LNCaP clone FGC (cell line): ENCODE data around the gene NR2E3.

Experiments used
- DNase-seq: peaks from one replicate; pipeline ENCODE4 v3.0.0-alpha.2; 2011; ENCODE audit warnings: low read depth
- H3K4me3 ChIP-seq: 2 replicates; pipeline ENCODE4 v1.5.1; 2011; ENCODE audit warnings: mild to moderate bottlenecking, low read depth, low read length, control low read depth
- TF ChIP-seq, protein P1 (sequence below): IDR thresholded peaks from 2 replicates; pipeline ENCODE4 v1.5.1; 2012; ENCODE audit warnings: mild to moderate bottlenecking; ENCODE audit not compliant: control insufficient read depth, insufficient read depth; ENCODE audit errors: extremely low read depth

Gene NR2E3

DNA sequence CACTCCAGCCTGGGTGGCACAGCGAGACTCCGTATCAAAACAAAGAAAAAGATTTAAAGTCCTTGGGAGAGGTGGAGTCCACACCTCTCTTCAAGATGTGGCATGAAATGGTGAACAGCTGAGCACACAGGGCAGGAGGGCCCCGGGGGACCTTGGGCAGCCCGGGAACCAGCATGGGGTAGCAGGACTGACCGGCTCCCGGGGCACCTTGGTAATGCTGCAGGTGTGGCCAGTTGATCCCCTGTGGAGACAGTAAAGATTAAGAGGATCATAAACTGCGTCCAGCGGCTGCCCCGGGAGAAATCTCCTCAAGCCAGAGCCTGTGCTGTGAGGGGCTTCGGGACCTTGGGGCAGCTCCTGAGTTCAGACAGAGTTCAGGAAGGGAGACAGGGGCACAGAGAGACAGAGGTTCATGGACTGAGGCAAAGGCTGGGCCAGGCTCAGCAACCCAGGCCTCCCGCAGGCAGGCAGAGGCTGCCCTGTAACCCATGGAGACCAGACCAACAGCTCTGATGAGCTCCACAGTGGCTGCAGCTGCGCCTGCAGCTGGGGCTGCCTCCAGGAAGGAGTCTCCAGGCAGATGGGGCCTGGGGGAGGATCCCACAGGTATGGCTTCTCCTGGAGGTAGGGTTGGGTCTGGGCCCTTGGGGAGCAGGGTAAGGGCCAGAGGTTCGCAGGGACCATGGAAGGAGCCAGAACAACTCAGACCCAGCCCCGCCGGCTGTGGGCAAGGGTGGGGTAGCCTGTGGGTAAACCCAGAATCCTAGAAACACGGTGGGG is at the start of gene NR2E3:
NR2E3 (plus strand) TSS at position 299 of the 780 bp plus-strand sequence; CDS start at position 489, 190 bp downstream.
- no peak within 1 kb of the TSS for H3K4me3 ChIP-seq
- no peak for DNase-seq
- TF ChIP-seq, protein P1, sequence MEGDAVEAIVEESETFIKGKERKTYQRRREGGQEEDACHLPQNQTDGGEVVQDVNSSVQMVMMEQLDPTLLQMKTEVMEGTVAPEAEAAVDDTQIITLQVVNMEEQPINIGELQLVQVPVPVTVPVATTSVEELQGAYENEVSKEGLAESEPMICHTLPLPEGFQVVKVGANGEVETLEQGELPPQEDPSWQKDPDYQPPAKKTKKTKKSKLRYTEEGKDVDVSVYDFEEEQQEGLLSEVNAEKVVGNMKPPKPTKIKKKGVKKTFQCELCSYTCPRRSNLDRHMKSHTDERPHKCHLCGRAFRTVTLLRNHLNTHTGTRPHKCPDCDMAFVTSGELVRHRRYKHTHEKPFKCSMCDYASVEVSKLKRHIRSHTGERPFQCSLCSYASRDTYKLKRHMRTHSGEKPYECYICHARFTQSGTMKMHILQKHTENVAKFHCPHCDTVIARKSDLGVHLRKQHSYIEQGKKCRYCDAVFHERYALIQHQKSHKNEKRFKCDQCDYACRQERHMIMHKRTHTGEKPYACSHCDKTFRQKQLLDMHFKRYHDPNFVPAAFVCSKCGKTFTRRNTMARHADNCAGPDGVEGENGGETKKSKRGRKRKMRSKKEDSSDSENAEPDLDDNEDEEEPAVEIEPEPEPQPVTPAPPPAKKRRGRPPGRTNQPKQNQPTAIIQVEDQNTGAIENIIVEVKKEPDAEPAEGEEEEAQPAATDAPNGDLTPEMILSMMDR = no peak

DNA sequence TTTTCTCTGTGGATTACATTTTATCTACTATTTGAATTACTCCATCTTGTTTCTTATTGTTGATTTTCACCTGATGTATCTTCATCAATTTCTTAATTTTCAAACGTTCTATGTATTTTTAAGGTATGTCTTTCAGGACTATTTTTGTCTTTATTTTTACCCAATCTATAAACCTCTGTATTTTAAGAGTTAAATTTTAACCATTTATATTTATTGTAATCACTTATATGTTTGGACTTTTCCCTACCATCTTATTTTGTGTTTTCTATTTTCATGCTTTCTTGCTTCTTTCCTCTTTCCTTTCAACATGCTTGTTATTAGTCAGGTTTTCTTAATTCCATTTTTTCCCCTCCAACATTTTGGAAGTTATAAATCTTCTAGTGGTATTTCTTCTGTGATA is 49.5 kb upstream of the NR2E3 start:
- no peak overlapping the region for H3K4me3 ChIP-seq
- TF ChIP-seq, protein P1 = no peak
- DNase-seq = no peak

DNA sequence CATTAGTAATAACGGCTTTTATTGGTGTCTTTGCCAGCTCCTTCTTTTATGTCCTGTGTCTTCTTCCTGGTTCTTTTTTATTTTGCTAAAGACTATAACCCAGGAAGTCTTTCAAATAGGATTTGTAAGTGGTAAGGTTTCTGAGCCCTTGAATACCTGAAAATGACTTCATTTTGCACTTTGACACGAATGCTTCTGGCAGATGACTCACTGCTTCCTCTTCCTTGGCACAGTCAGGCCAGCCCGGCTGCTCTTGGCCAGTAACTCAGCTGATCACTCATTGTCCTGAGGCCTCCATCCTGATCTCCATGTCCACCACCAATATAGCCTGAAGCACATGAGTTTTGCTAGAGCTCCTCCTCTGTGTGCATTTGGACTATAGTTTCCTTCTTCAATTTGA is 48.7 kb upstream of the NR2E3 start:
- DNase-seq = no peak
- no peak overlapping the region for H3K4me3 ChIP-seq
- TF ChIP-seq, protein P1 = no peak

DNA sequence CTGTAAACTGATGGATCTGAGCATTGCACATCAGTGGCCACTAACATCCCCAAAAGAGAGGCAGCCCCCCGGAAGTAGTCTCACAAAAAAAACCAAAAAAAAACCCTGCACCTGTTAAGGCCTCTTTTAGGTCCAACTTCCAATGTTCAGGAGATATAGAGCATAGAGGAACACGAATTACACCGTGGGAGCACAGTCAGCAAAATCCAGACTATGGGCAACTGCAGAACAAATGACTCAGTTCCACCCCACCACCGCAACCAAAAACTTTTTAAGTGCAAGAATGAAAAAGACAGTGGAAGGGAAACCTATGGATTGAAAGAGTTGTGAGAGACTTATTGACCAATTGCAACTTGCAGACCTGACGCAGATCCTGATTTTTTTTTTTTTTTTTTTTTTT is 42.2 kb upstream of the NR2E3 start:
- DNase-seq = no peak
- no peak overlapping the region for H3K4me3 ChIP-seq
- TF ChIP-seq, protein P1 = no peak

DNA sequence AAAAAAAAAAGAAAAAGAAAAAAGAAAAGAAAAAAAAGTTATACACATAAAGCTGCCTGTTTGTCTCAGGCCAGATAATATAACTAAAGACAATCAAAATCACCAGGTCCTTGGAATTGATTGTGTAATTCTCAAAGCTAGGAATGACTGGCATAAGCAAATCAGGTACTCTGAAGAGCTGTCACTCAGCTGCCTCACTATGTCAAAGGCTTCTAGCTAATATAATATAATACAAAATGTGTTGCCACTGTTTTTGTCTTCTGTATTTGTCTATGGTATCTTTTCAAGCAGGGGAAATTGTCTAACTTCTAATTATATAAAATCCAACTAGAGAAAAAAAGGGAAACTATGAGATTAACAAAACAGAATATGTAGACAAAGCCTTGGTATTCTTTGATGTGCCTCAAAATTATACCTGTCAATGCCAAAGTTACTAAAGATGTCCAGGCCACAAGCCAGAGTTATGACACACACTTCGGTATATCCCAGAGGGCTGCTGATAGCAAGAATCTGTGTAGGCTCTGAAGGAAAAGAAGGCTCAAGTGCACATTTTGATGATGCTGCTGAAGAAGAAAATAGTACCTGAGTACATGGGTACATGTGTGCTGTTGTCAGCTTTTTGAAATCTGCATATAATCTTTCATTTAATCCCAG is 37.0 kb upstream of the NR2E3 start:
- no peak overlapping the region for H3K4me3 ChIP-seq
- no peak for DNase-seq
- TF ChIP-seq, protein P1 = no peak

DNA sequence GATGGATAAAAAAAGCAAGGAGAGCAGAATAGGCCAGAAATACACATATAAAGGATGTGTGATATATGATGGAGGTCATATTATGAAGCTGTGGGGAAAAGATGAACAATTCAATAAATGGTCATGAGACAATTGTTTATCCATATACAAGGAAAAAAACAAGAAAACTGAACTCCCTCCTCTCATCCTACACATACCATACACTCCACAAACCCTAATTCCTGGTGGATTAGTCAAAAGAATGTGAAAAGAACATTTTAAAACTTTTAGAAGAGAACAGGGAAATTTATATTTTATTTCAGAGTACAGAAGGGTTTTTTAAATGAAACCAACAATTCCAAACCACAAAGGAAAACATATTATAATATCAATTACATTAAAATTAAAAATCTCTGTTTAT is 34.5 kb upstream of the NR2E3 start:
- no peak overlapping the region for H3K4me3 ChIP-seq
- TF ChIP-seq, protein P1 = no peak
- no peak for DNase-seq
